ENCODE results near the gene CCDC15. TPM values are rescaled to one million over a fixed set of nuclear protein-coding genes. Genes with fewer than 3 reads are reported as not detected.

The CCDC15 gene
- total RNA-seq, 1 donor from 2014 or later: 6.1 TPM

DNA sequence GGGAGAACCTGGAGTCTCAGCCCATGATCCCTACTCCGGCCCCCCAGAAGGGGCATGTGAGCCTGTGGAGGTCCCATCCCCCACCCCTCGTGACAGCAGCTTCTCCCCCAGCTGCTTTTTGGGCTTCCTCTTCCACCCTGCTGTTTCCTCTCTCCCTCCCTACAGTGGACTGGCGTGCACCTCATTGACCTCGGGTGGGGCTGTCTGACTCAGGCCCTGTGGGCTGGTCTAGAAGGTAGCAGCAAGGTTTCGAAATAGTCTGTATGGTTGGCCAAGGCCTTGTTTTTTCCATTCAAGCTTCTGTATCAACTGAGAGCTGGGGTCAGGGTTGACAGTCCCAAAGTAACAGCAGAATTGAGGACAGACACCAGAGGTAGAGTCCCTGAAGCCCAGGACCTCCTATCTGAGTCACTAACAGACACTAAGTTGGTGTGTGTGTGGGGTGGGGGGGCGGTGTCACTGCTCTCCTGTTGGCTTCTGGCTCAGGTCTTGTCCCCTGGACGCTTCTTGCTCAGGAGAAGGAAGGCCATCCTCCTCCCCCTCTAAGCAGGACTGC is 116.8 kb downstream of the CCDC15 start:
- no peak for DNase-seq (ENCODE audit: low read depth, low spot score)
- peak overlapping the region; percentile 35 for H3K27ac Mint-ChIP-seq (ENCODE audit: unreplicated experiment)
- no peaks in the 10 kb centered on the region for H3K9me3 Mint-ChIP-seq
- H3K36me3 Mint-ChIP-seq (ENCODE audit: low read depth): no peaks in the 10 kb centered on the region
- H3K27me3 Mint-ChIP-seq (ENCODE audit: low read depth): peaks cover 15% of the 10 kb centered on the region
- H3K4me1 Mint-ChIP-seq: peaks cover 5% of the 10 kb centered on the region
- TF ChIP-seq, protein P1, sequence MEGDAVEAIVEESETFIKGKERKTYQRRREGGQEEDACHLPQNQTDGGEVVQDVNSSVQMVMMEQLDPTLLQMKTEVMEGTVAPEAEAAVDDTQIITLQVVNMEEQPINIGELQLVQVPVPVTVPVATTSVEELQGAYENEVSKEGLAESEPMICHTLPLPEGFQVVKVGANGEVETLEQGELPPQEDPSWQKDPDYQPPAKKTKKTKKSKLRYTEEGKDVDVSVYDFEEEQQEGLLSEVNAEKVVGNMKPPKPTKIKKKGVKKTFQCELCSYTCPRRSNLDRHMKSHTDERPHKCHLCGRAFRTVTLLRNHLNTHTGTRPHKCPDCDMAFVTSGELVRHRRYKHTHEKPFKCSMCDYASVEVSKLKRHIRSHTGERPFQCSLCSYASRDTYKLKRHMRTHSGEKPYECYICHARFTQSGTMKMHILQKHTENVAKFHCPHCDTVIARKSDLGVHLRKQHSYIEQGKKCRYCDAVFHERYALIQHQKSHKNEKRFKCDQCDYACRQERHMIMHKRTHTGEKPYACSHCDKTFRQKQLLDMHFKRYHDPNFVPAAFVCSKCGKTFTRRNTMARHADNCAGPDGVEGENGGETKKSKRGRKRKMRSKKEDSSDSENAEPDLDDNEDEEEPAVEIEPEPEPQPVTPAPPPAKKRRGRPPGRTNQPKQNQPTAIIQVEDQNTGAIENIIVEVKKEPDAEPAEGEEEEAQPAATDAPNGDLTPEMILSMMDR (conservative IDR thresholded peaks at IDR 0.05): no peak
- H3K4me3 Mint-ChIP-seq: no peak overlapping the region

DNA sequence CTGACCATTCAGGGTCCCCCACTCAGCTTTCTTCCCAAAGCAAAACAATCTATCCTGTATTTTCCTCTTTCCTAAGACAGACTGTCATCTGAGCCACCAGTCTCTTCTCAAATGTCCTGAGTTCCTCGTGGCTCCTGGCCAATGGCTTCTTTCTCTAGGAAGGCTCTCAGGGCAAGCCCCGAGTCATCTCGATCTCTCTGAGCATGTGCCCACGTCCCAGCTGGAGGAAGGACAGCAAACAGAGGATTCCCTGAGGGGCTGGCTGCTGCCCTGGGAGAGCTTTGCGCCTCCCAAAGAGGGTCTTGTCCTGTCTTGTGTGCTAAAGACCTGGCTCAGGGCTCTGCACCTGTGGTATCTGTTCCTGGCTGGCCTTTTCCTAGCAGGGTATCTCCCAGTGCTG is 117.4 kb downstream of the CCDC15 start:
- Mint-ChIP-seq H3K4me1 (peaks cover 5% of the 10 kb centered on the region), H3K9me3 (no peaks in the 10 kb centered on the region), H3K4me3 (no peak overlapping the region), H3K27me3 (ENCODE audit: low read depth) (peaks cover 8% of the 10 kb centered on the region), H3K36me3 (ENCODE audit: low read depth) (no peaks in the 10 kb centered on the region), H3K27ac (ENCODE audit: unreplicated experiment) (no peak overlapping the region)
- DNase-seq (ENCODE audit: low read depth, low spot score): no peak
- TF ChIP-seq, protein P1 (conservative IDR thresholded peaks at IDR 0.05): no peak

DNA sequence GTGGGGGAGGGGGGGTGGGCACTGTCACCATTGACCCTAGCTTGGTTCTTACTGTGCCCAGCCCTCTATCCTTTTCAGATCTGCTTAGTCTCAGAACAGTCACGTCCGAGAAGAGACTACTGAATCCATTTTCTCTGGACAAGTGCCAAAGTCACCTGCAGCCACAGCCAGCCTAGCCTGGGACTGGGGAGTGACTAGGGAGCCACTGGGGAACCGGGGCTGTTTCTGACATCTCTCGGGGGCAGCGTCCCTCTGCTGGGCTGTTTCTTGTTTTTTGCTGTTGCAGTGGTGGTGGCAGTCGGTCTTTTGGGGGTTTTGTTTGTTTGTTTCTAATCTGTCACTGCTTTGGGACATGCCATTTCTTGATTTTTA is 117.8 kb downstream of the CCDC15 start:
- Mint-ChIP-seq H3K27ac (ENCODE audit: unreplicated experiment) (no peak overlapping the region), H3K4me1 (peaks cover 5% of the 10 kb centered on the region), H3K9me3 (no peaks in the 10 kb centered on the region), H3K36me3 (ENCODE audit: low read depth) (no peaks in the 10 kb centered on the region), H3K4me3 (no peak overlapping the region), H3K27me3 (ENCODE audit: low read depth) (peaks cover 8% of the 10 kb centered on the region)
- TF ChIP-seq, protein P1 (conservative IDR thresholded peaks at IDR 0.05): no peak
- no peak for DNase-seq (ENCODE audit: low read depth, low spot score)

DNA sequence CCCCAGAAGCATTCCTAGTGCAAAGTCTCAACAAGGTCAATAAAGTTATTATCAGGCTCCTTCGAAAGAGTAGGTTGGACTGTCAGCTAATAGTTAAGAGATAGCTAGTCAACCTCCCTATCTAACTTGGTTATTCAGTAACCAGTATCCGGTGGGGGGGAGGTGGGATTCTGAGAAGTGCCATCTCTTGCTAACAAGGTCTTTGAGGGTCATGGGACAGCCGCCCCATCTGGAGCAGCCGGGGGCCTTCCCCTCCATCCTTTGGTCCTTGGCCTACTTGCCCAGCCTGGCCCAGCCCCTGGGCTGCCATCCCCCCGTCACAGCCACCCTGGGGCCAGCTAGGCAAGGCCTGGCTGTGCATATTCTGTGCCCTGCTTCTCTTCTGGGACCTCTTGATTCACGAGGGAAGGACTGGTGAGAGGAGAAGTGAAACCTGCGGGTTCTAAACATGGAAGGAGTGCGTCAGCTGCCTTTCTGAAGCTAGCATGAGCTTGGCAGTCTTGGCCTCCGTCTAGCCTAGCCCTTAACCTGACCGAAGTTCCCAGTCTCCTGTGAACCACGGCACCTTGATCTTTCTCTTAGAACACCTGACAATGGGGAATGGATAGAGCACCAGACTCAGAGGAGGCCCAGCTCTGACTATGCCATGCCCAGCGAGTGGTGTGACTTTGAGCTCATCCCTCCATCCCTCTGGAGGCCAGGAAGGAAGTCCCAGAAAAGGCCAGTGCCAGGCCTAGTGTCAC is 118.4 kb downstream of the CCDC15 start:
- Mint-ChIP-seq H3K4me3 (no peak overlapping the region), H3K27ac (ENCODE audit: unreplicated experiment) (no peak overlapping the region), H3K9me3 (no peaks in the 10 kb centered on the region), H3K4me1 (peaks cover 5% of the 10 kb centered on the region), H3K36me3 (ENCODE audit: low read depth) (no peaks in the 10 kb centered on the region), H3K27me3 (ENCODE audit: low read depth) (peaks cover 4% of the 10 kb centered on the region)
- no peak for DNase-seq (ENCODE audit: low read depth, low spot score)
- TF ChIP-seq, protein P1 (conservative IDR thresholded peaks at IDR 0.05): no peak

DNA sequence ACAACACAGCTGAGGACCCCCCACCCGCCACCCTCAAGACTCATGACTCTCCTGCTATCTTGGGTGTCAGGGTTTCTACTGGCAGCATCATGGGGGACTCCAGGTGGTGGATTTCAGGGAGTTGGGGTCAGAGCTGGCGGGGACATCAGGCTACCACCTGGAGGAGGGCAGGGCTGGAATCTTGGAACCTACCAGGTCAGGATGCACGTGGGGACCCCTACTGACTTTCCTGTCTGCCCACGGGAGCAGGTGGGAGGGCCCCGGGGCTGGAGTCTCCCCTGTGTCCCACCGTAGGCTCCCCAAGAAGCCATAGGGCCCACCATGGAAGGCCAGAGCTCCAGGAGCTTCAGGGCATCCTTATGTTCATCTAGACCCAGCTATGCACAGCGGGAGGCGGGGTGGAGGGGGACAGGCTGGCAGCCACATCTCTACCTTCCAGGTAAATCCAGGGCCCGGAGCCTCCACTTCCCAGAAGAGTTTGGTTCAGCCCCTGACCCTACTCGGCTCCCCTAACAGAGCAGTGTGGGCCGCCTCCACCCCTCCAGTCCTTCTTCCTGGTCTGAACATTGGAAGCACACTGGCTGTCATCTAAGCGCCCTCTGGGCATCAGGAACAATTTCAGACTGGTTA is 119.1 kb downstream of the CCDC15 start:
- H3K27ac Mint-ChIP-seq (ENCODE audit: unreplicated experiment): no peak overlapping the region

More for the DNA sequence above, 119.1 kb downstream of the CCDC15 start:
- Mint-ChIP-seq H3K4me3 (no peak overlapping the region), H3K27me3 (ENCODE audit: low read depth) (peaks cover 4% of the 10 kb centered on the region), H3K36me3 (ENCODE audit: low read depth) (no peaks in the 10 kb centered on the region), H3K9me3 (no peaks in the 10 kb centered on the region), H3K4me1 (peaks cover 5% of the 10 kb centered on the region)
- DNase-seq (ENCODE audit: low read depth, low spot score): no peak
- TF ChIP-seq, protein P1 (conservative IDR thresholded peaks at IDR 0.05): no peak
